HG02623 (cell line): ENCODE data around the gene BEX2.

Experiments
- ATAC-seq: cut with Tn5 transposase; IDR thresholded peaks from one replicate; pipeline ENCODE4 v1.9.1; 2021; ENCODE audit warnings: moderate library complexity; ENCODE audit not compliant: unreplicated experiment

The BEX2 gene

GRCh38 chrX:103274284-103274683, 36.5 kb downstream of the BEX2 start:
- ATAC-seq = no peak
